Heart right ventricle (tissue), 16 donors: ENCODE results near the gene MYO9A. TPM values are rescaled to one million over a fixed set of nuclear protein-coding genes. Genes with fewer than 3 reads are reported as not detected.

Source experiments
- ATAC-seq, 8 donors: fragments of 200-7000 bp; cut with Tn5 transposase; one replicate each; pipeline ENCODE4 v1.9.1; 2020; ENCODE audit warnings: mild to moderate bottlenecking in 8 of 8, moderate library complexity in 8 of 8, moderate number of reproducible peaks in 1 of 8
- DNase-seq, 2 donors: peaks; one replicate each; pipeline ENCODE4 v3.0.0-alpha.2; 2020
- H3K27ac ChIP-seq, 10 donors: fragments of 200-600 bp; sonication (generic) in 2 of 10; one replicate each; pipeline versions ENCODE4 v1.5.0 to v1.8.0; 2020 to 2022; ENCODE audit warnings: mild to moderate bottlenecking in 3 of 10
- H3K27me3 ChIP-seq, 7 donors: fragments of 200-600 bp; one replicate each; pipeline ENCODE4 v1.8.0; 2021 to 2022; ENCODE audit warnings: mild to moderate bottlenecking in 2 of 7
- H3K36me3 ChIP-seq, 9 donors: fragments of 200-600 bp; sonication (generic) in 1 of 9; one replicate each; pipeline versions ENCODE4 v1.5.0 to v1.8.0; 2020 to 2022; ENCODE audit warnings: mild to moderate bottlenecking in 2 of 9
- H3K4me1 ChIP-seq, 9 donors: fragments of 200-600 bp; sonication (generic) in 1 of 9; one replicate each; pipeline versions ENCODE4 v1.5.0 to v1.8.0; 2020 to 2022; ENCODE audit warnings: mild to moderate bottlenecking in 4 of 9
- H3K4me3 ChIP-seq, 10 donors: fragments of 200-600 bp; sonication (generic) in 2 of 10; one replicate each; pipeline versions ENCODE4 v1.5.0 to v1.8.0; 2020 to 2022; ENCODE audit warnings: mild to moderate bottlenecking in 7 of 10, moderate library complexity in 2 of 10
- H3K9me3 ChIP-seq, 11 donors: fragments of 200-600 bp in 10 of 11; sonication (generic) in 2 of 11; one replicate each; pipeline versions ENCODE4 v1.5.0 to v1.8.0; 2013 to 2022; ENCODE audit warnings: mild to moderate bottlenecking in 2 of 11, control low read depth in 1 of 11, moderate library complexity in 1 of 11
- CTCF ChIP-seq, 9 donors: fragments of 200-600 bp; sonication (generic) in 2 of 9; IDR thresholded peaks; one replicate each; pipeline versions ENCODE4 v1.5.0 to v1.8.0; 2021 to 2022; ENCODE audit warnings: antibody characterized with exemption in 9 of 9, mild to moderate bottlenecking in 5 of 9, moderate library complexity in 1 of 9
- WGBS, 2 donors: extraction: QIAGEN DNeasy Blood & Tissue Kit; methylation state at CpG; one replicate each; pipeline ENCODE4 v1.1.7; 2013; ENCODE audit warnings: inconsistent platforms in 1 of 2; 5-methylcytosine and 5-hydroxymethylcytosine counted together
- intact Hi-C, 10 donors: fragments of 100-400 bp; cut with DNase I; formaldehyde crosslinking; loops; one replicate each; pipeline versions ENCODE4 v1.11.1 to v1.14.2; 2022
- polyA plus RNA-seq, 2 donors: library from polyadenylated mRNA; stranded (reverse); fragments of 200-250 nt; gene quantifications; one replicate each; pipeline ENCODE4 v1.2.3, GENCODE V29; 2013
- total RNA-seq, 10 donors: library from RNA; stranded (reverse); fragmentation: NEBNext Ultra II Directional in 3 of 10; extraction: Animal tissue kit (Norgen Biotek cat#: 25700) in 3 of 10; gene quantifications; one replicate each; pipeline versions ENCODE4 v1.2.1 to v1.2.4, GENCODE V29; 2021 to 2023
- donor health status: Arrhythmogenic right ventricular cardiomyopathy.
- donor health status: ischemic (EF 13 %, LVEDD 7.1; RV severe dilation, severe dysfunction).
- donor health status: healthy with polysubstance abuse.
- donor health status: DM: no; HTN: yes; CAD: no.
- donor health status: DM: no; HTN: no; CAD: no.
- donor health status: ischemic (EF 25% LVEDD 6.9; RV normal size, moderate dysfunction).
- donor health status: ischemic (EF 25% LVEDD 5.7; RV mildly dilated, moderate dysfunction).
- donor health status: healthy.
- donor health status: DM: yes; HTN: yes; CAD: no.
- donor health status: Ischemic cardiomyopathy.
- donor health status: ischemic (EF 35%, LVEDD 5.7; RV mildly dilated, moderate dysfunction).
- donor health status: nonischemic (EF 11% LVEDD 7.7; RV severe dilation, severe dysfunction).
- donor health status: DM: yes; HTN: yes; CAD: no.
- donor health status: PGD.
- donor health status: ischemic (EF 29% LVEDD 5.4; RV normal size, mild dysfunction).
- donor health status: nonischemic (EF 23%, LVEDD 6.1; RV moderate dilation, normal function).

The MYO9A gene
- total and polyA plus RNA-seq, 12 donors = 3.7 to 36.9 (median 28.7) TPM

- Histone ChIP-seq H3K27me3 (no peaks in the 10 kb centered on the region), H3K27ac (no peak overlapping the region), H3K9me3 (no peaks in the 10 kb centered on the region), H3K36me3 (no peaks in the 10 kb centered on the region), H3K4me1 (peaks cover 0 to 7% (median 0%) of the 10 kb centered on the region in 9 donors), H3K4me3 (no peak overlapping the region)
- DNase-seq (no peak), ATAC-seq (no peak)
- TF ChIP-seq CTCF (IDR thresholded peaks at IDR 0.05) = no peak
- intact Hi-C loops = no loop called here
Measured at GRCh38 chr15:72128359-72128758, 10.4 kb upstream of the MYO9A start.

- H3K9me3 ChIP-seq = no peaks in the 10 kb centered on the region
- 53 to 60% methylated on average over 2 of the region's 2 CpGs for WGBS, 2 donors
- ATAC-seq (no peak), DNase-seq (no peak)
- H3K4me1 ChIP-seq = peaks cover 0 to 7% (median 0%) of the 10 kb centered on the region in 9 donors
- no peak for TF ChIP-seq CTCF (IDR thresholded peaks at IDR 0.05)
- no peaks in the 10 kb centered on the region for H3K36me3 ChIP-seq
- no peak overlapping the region for H3K27ac ChIP-seq
- H3K27me3 ChIP-seq = no peaks in the 10 kb centered on the region
- intact Hi-C loops = no loop called here
- H3K4me3 ChIP-seq = no peak overlapping the region
Measured at GRCh38 chr15:72127724-72128322, 9.9 kb upstream of the MYO9A start.

- no peak for TF ChIP-seq CTCF (IDR thresholded peaks at IDR 0.05)
- Histone ChIP-seq H3K27me3 (no peaks in the 10 kb centered on the region), H3K4me3 (no peak overlapping the region), H3K36me3 (no peaks in the 10 kb centered on the region), H3K4me1 (peaks cover 0 to 8% (median 0%) of the 10 kb centered on the region in 9 donors), H3K9me3 (no peaks in the 10 kb centered on the region), H3K27ac (no peak overlapping the region)
- no peak for ATAC-seq
- intact Hi-C loops = no loop called here
- WGBS, 2 donors = 8 to 51% methylated on average over 1 of the region's 1 CpG
- DNase-seq = no peak
Measured at GRCh38 chr15:72124218-72124617, 6.3 kb upstream of the MYO9A start.

- intact Hi-C loops = loop anchor here in 2 of 10 donors (2.0 to 10.0 kb wide), 2 partner anchors 37 to 73 kb away; no protein-coding TSS in a partner anchor
- peak; percentile 72 to 92 (median 84) for ATAC-seq
Measured at GRCh38 chr15:72117486-72118016, 399 bp downstream of the MYO9A start.

More at GRCh38 chr15:72117486-72118016, 399 bp downstream of the MYO9A start:
- Histone ChIP-seq H3K9me3 (no peaks in the 10 kb centered on the region), H3K27me3 (no peaks in the 10 kb centered on the region), H3K36me3 (no peaks in the 10 kb centered on the region), H3K4me3 (peak overlapping the region; percentile 74 to 98 (median 92)), H3K27ac (peak overlapping the region; percentile 88 to 99 (median 98)), H3K4me1 (peaks cover 0 to 48% (median 26%) of the 10 kb centered on the region in 9 donors)
- DNase-seq = peak; percentile 70 to 84
- TF ChIP-seq CTCF (IDR thresholded peaks at IDR 0.05) = peak in 1 of 9 donors; percentile 17
- WGBS, 2 donors = 0% methylated on average over 43 to 59 of the region's 59 CpGs
